ENCODE data around the gene PIM1. TPM values are rescaled to one million over a fixed set of nuclear protein-coding genes. Genes with fewer than 3 reads are reported as not detected.
A peak's percentile ranks its signal among the peaks of the same experiment; 100 is the strongest.
"Not testable (repeated sequence)": the region's sequence is repeated elsewhere in the genome, so short reads cannot be mapped to it uniquely, and the experiment has no call there.

The PIM1 gene
- total RNA-seq, 2 donors from 2014 or later, result 246 to 403 TPM

DNA sequence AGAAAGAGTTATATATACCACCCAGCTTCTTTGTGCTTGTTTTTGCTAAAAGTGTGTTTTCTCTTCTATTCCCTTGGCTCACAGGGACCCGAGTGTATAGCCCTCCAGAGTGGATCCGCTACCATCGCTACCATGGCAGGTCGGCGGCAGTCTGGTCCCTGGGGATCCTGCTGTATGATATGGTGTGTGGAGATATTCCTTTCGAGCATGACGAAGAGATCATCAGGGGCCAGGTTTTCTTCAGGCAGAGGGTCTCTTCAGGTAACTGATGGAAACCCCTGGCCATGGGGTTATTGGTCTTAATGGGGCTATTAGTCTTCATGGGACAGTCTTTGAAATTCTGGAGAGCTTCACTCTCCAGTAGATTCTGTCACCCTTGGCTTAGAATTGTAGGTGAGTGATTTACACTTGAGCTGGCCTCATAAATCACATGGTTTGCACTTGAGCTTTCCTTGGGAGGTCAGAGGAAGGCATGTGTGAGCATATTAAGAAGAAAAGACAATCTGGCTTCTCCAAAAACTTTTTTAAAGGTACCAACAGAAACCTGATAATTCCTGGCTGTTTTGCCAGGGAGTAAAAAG, 3.0 kb downstream of the PIM1 start:
- Mint-ChIP-seq H3K9me3 (no peaks in the 10 kb centered on the region), H3K36me3 (ENCODE audit: low read depth) (peaks cover 83% of the 10 kb centered on the region), H3K27me3 (no peaks in the 10 kb centered on the region), H3K4me1 (peaks cover 48% of the 10 kb centered on the region), H3K27ac (peak overlapping the region; percentile 99), H3K4me3 (peak overlapping the region; percentile 98)
- no peak for ATAC-seq (replicated peaks)

DNA sequence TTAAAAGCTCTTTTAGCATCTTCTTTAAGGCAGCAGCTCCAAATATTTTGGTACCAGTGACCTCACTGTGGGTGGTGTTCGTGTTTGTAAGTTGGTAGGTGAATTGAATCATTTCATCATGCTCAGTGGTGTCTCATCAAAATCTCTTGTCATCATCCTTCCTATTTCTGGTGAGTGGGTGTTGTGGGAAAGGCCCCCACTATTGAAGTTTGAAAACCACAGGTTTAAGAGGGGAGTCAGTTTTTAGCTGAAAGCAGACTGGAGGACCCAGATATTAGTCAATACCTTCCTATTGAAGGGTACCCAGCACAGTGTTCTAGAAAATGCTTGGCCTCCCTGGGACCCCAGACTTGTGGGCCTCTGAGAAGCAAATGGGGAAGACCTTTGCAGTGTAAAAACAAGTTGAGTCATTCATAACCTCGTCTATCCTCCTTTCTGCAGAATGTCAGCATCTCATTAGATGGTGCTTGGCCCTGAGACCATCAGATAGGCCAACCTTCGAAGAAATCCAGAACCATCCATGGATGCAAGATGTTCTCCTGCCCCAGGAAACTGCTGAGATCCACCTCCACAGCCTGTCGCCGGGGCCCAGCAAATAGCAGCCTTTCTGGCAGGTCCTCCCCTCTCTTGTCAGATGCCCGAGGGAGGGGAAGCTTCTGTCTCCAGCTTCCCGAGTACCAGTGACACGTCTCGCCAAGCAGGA, 3.7 kb downstream of the PIM1 start:
- Mint-ChIP-seq H3K27me3 (no peaks in the 10 kb centered on the region), H3K27ac (peak overlapping the region; percentile 99), H3K36me3 (ENCODE audit: low read depth) (peaks cover 83% of the 10 kb centered on the region), H3K9me3 (no peaks in the 10 kb centered on the region), H3K4me3 (peak overlapping the region; percentile 98), H3K4me1 (peaks cover 44% of the 10 kb centered on the region)
- ATAC-seq (replicated peaks), result peak; percentile 29

DNA sequence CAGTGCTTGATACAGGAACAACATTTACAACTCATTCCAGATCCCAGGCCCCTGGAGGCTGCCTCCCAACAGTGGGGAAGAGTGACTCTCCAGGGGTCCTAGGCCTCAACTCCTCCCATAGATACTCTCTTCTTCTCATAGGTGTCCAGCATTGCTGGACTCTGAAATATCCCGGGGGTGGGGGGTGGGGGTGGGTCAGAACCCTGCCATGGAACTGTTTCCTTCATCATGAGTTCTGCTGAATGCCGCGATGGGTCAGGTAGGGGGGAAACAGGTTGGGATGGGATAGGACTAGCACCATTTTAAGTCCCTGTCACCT, 4.2 kb downstream of the PIM1 start:
- ATAC-seq (replicated peaks), result no peak
- Mint-ChIP-seq H3K27ac (peak overlapping the region; percentile 99), H3K9me3 (no peaks in the 10 kb centered on the region), H3K4me1 (peaks cover 43% of the 10 kb centered on the region), H3K27me3 (no peaks in the 10 kb centered on the region), H3K4me3 (peak overlapping the region; percentile 98), H3K36me3 (ENCODE audit: low read depth) (peaks cover 80% of the 10 kb centered on the region)

DNA sequence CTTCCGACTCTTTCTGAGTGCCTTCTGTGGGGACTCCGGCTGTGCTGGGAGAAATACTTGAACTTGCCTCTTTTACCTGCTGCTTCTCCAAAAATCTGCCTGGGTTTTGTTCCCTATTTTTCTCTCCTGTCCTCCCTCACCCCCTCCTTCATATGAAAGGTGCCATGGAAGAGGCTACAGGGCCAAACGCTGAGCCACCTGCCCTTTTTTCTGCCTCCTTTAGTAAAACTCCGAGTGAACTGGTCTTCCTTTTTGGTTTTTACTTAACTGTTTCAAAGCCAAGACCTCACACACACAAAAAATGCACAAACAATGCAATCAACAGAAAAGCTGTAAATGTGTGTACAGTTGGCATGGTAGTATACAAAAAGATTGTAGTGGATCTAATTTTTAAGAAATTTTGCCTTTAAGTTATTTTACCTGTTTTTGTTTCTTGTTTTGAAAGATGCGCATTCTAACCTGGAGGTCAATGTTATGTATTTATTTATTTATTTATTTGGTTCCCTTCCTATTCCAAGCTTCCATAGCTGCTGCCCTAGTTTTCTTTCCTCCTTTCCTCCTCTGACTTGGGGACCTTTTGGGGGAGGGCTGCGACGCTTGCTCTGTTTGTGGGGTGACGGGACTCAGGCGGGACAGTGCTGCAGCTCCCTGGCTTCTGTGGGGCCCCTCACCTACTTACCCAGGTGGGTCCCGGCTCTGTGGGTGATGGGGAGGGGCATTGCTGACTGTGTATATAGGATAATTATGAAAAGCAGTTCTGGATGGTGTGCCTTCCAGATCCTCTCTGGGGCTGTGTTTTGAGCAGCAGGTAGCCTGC, 4.8 kb downstream of the PIM1 start:
- Mint-ChIP-seq H3K4me1 (peaks cover 39% of the 10 kb centered on the region), H3K36me3 (ENCODE audit: low read depth) (peaks cover 74% of the 10 kb centered on the region), H3K9me3 (no peaks in the 10 kb centered on the region), H3K27me3 (no peaks in the 10 kb centered on the region), H3K27ac (peak overlapping the region; percentile 99), H3K4me3 (peak overlapping the region; percentile 98)
- ATAC-seq (replicated peaks), result no peak

DNA sequence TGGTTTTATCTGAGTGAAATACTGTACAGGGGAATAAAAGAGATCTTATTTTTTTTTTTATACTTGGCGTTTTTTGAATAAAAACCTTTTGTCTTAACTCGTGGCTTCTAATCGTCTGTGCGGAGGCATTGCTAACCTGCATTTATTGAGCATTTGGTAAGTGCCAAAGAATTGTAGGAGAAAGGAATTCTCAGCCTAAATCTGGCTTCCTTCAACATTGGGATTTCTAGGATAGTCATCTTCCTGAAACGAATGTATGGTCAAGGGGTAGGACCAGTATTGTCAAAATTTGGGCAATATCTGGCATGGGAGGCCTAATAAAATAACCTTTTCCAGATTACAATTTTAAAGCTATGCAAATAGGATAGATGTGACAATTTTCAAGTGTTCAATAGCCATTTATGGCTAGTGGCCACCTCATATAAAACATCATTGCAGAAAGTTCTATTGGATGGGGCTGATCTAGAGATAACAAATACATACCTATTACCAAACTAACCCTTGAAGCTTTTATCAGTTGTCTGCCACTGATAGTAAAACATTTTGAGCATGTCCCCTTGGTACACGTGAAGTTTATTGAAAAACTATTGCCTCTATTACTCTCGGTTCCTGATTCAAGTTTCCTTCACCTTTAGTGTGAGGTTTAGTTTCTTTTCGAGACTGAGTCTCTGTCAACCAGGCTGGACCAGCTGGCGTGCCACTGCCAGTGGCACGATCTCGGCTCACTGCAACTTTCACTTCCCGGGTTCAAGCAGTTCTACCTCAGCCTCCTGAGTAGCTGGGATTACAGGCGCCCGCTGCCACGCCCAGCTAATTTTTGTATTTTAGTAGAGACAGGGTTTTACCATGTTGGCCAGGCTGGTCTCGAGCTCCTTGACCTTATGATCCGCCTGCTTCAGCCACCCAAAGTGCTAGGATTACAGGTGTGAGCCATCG, 5.6 kb downstream of the PIM1 start:
- no peaks in the 10 kb centered on the region for H3K27me3 Mint-ChIP-seq
- H3K4me1 Mint-ChIP-seq, result peaks cover 39% of the 10 kb centered on the region
- no peaks in the 10 kb centered on the region for H3K9me3 Mint-ChIP-seq

DNA sequence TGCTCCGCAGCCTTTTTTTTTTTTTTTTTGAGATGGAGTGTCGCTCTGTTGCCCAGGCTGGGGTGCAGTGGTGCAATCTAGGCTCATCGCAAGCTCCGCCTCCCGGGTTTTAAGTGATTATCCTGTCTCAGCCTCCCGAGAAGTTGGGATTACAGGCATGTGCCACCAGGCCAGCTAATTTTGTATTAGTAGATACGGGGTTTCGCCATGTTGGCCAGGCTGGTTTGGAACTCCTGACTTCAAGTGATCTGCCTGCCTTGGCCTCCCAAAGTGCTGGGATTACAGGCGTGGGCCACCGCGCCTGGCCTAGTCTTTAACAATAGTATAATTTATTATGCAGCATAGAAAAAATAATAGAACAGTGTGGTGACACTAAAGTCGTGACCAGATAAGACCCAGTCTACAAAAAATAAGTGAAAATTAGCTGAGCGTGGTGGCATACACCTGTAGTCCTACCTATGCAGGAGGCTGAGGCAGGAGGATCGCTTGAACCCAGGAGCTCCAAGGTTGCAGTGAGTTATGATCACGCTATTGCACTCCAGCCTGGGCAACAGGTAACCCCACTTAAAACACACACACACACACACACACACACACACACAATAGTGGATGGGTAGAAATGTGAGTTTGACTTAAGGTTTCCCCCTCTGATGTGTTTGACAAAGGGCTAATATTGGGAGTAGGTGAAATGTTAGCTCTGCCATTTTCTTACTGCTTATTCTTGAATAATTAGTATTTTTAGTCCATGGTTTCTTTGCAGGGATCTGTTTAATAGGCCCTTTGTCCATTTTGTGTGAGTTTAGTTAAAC, 6.5 kb downstream of the PIM1 start:
- no peaks in the 10 kb centered on the region for H3K27me3 Mint-ChIP-seq
- peaks cover 39% of the 10 kb centered on the region for H3K4me1 Mint-ChIP-seq
- H3K27ac Mint-ChIP-seq, result peak overlapping the region; percentile 99
- no peak for ATAC-seq (replicated peaks)
- H3K36me3 Mint-ChIP-seq (ENCODE audit: low read depth), result peaks cover 62% of the 10 kb centered on the region
- H3K4me3 Mint-ChIP-seq, result peak overlapping the region; percentile 98
- H3K9me3 Mint-ChIP-seq, result no peaks in the 10 kb centered on the region

More for the DNA sequence above, 5.6 kb downstream of the PIM1 start:
- Mint-ChIP-seq H3K4me3 (peak overlapping the region; percentile 98), H3K36me3 (ENCODE audit: low read depth) (peaks cover 71% of the 10 kb centered on the region), H3K27ac (peak overlapping the region; percentile 99)
- no peak for ATAC-seq (replicated peaks)

DNA sequence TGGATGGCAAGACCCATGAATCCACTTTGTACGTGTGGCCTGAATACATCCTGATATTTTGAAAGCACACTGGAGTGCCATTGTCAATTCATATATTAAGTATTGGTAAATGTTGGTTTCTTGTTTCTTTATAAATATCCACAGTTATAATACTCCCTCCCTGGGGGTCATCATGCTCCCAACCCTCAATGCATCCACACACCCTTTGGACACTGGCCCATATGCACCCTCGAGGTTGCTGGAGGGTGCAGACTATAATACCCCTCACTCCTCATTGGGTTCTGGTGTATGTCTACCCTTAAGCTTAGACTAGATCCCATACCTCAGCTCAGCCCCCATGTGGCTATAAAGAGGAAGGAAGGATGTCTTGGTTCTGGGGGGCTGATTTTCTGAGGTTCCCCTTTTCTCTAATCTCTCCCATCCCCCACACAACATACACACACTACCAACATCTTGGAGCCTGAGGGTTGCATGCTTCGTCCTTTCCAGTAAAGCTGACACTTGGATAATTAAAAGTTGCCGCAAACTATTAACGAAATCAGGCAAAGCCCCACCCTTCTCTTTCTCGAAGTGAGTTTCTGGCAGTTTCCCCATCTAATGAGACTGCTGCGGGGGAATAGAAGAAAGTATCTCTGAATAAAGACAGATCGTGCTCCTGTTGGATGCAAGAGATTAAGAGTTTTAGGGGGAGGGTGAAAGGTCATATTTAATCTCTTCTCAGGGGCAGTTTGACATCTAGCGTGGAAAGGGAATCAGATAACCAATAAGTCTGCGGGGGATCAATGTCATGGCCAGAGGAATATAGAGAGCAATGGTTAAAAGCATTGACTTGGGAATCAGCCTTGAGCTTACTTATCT, 7.4 kb downstream of the PIM1 start:
- Mint-ChIP-seq H3K9me3 (no peaks in the 10 kb centered on the region), H3K27ac (peak overlapping the region; percentile 32), H3K27me3 (no peaks in the 10 kb centered on the region), H3K4me3 (peak overlapping the region; percentile 98), H3K4me1 (peaks cover 42% of the 10 kb centered on the region), H3K36me3 (ENCODE audit: low read depth) (peaks cover 53% of the 10 kb centered on the region)
- no peak for ATAC-seq (replicated peaks)

DNA sequence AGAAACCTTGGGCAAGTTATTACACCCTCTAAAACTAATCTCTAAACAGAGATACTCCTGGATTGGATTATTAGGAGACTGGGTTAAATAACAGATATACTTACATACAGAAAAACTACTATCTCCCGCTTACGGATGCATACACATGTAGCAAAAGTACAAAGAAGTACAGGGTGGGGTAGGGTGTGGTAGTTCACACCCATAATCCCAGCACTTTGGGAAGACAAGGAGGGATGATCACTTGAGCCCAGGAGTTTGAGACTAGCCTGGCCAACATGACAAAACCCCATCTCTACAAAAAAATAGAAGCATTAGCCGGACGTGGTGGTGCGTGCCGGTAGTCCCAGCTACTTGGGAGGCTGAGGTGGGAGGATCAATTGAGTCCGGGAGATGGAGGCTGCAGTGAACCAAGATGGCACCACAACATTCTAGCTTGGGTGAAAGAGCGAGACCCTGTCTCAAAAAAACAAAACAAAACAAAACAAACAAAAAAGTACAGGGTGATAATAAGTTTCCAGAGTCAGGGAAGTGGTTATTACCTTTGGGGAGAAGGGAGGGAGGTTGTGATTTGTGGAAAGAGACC, 8.1 kb downstream of the PIM1 start:
- Mint-ChIP-seq H3K27ac (no peak overlapping the region), H3K36me3 (ENCODE audit: low read depth) (peaks cover 46% of the 10 kb centered on the region), H3K27me3 (no peaks in the 10 kb centered on the region), H3K9me3 (no peaks in the 10 kb centered on the region), H3K4me1 (peaks cover 47% of the 10 kb centered on the region), H3K4me3 (no peak overlapping the region)
- no peak for ATAC-seq (replicated peaks)

DNA sequence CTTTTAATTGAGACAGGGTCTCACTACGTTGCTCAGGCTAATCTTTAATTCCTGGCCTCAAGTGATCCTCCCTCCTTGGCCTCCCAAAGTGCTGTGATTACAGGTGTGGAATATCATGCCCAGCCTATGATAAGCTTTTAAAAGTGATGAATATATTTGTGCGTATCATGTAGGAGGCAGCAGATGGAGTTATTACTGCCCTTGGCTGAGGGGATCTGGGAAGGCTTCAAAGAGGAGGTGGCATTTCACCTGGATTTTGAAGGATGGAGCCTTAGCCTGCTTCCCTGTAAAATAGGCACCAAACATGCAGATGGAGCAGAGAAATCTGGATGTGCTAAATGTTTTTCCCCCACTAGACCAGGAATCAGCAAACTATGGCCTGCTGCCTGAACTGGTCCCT, 10.1 kb downstream of the PIM1 start:
- H3K27me3 Mint-ChIP-seq, result no peaks in the 10 kb centered on the region
- H3K4me1 Mint-ChIP-seq, result peaks cover 34% of the 10 kb centered on the region
- H3K27ac Mint-ChIP-seq, result no peak overlapping the region
- no peak for ATAC-seq (replicated peaks)
- H3K9me3 Mint-ChIP-seq, result no peaks in the 10 kb centered on the region
- H3K36me3 Mint-ChIP-seq (ENCODE audit: low read depth), result peaks cover 26% of the 10 kb centered on the region
- no peak overlapping the region for H3K4me3 Mint-ChIP-seq

DNA sequence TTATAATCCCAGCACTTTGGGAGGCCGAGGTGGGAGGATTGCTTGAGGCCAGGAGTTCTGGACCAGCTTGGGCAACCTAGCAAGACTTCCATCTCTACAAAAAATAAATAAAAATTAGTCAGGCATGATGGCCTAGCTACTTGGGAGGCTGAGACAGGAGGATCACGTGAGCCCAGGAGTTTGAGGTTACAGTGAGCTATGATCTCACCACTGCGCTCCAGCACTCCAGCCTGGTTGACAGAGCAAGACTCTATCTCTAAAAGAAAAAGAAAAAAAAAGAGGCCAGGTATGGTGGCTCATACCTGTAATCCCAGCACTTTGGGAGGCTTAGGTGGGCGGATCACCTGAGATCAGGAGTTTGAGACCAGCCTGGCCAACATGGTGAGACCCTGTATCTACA, 10.7 kb downstream of the PIM1 start:
- Mint-ChIP-seq H3K4me1 (peaks cover 30% of the 10 kb centered on the region), H3K36me3 (ENCODE audit: low read depth) (peaks cover 20% of the 10 kb centered on the region)
- not testable (repeated sequence) for H3K9me3 Mint-ChIP-seq; H3K27me3 Mint-ChIP-seq; ATAC-seq (replicated peaks); H3K27ac Mint-ChIP-seq; H3K4me3 Mint-ChIP-seq

DNA sequence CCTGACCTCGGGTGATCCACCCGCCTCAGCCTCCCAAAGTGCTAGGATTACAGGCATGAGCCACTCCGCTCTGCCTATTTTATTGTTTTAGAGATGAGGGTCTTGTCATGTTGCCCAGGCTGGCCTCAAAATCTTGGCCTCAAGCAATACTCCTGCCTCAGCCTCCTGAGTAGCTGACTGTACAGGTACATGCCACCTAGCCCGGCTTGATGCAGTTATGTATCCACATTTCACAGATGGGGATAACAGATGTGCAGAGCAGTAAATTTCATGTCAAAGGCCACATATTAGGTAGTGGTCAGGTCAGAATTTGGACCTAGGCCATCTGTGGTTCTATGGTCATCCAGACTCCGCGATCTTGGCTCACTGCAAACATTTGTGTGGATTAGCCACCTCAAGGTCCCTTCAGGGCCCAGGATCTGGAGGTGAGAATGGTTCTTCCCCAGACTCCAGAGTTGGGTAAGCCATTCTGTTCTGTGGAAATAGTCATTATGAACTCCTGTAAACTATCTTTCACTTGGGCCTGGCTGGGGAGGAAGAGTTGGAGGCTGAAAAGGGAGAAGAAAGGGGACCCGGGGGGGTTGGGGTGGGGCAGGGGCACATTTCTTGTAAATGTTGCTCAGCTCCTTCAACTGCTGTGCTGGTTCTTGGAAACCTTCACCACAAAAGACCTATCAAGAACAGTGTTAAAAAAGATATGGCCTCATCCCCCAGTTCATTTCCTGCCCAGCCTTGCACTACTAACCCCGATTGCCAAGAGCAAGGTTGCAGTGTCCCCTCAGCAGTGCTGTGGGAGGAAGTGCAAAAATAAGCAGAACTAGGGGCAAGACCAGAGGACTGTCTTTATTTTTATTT, 13.0 kb downstream of the PIM1 start:
- Mint-ChIP-seq H3K4me1 (peaks cover 25% of the 10 kb centered on the region), H3K36me3 (ENCODE audit: low read depth) (no peaks in the 10 kb centered on the region), H3K27ac (peak overlapping the region; percentile 97), H3K27me3 (no peaks in the 10 kb centered on the region), H3K9me3 (no peaks in the 10 kb centered on the region), H3K4me3 (peak overlapping the region; percentile 79)
- ATAC-seq (replicated peaks), result peak; percentile 96

Measured in activated T-helper 17 cell treated with anti-CD3 and anti-CD28 coated beads, Interleukin-2, amount 50 U/mL, for 72 hours (primary cell).